ENCODE results near the gene DUSP16. TPM values are rescaled to one million over a fixed set of nuclear protein-coding genes. Genes with fewer than 3 reads are reported as not detected.

Gene DUSP16
- total and polyA plus RNA-seq, 2 of the 8 experiments (the other 6 are each of a cell fraction or from before 2014, with no cell fraction given), result 31.6 to 55.9 TPM

GRCh38 chr12:12510141-12510540 is 52.5 kb downstream of the DUSP16 start (continued):
- no peak for TF ChIP-seq CREB1 (IDR thresholded peaks at IDR 0.05)
- no peak for TF ChIP-seq RFX5 (IDR thresholded peaks at IDR 0.05; ENCODE audit: borderline replicate concordance, low read depth, low read length)
- no peak for TF ChIP-seq SIRT6 (IDR thresholded peaks at IDR 0.05; ENCODE audit: low read length)
